ENCODE data around the gene SIL1.

SIL1 gene

DNA sequence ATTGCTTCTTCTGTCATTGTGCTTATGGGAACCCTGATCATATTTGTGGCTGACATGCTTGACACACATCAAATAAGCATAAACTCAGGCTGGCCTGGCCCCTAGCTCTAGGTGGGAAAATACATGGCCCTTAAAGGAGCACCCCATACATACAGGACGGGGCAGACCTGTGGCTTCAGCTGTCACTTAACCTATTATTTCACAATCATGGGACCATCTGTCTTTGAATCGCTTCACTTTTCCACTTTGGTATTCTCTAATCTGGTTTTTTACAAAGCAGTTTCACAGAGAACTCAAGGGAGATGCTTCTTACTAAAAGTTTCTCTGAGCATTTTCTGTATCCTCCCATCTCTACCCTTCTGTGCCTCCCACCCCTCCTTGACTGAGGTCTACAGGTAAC, 288.4 kb downstream of the SIL1 start:
- FAIRE-seq, result no peak

DNA sequence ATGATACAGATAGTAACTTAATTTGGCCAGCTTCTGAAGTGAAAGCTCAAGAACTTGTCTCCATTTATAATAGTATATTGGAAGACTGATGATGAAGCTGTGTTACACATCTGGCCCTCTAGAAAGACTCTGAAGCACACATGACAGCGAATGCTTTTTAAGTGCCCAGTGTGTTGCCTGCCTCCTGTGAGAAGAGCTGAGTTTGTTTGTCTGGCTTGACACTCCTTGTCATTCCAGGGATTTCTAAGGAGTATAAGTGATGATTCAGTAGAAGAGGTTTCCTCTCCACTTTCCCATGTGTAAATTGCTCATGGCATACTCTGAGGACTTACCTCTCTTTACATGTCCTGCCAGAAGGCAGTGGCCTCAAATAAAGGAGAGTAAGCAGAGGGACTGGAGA, 292.6 kb downstream of the SIL1 start:
- no peak for FAIRE-seq

DNA sequence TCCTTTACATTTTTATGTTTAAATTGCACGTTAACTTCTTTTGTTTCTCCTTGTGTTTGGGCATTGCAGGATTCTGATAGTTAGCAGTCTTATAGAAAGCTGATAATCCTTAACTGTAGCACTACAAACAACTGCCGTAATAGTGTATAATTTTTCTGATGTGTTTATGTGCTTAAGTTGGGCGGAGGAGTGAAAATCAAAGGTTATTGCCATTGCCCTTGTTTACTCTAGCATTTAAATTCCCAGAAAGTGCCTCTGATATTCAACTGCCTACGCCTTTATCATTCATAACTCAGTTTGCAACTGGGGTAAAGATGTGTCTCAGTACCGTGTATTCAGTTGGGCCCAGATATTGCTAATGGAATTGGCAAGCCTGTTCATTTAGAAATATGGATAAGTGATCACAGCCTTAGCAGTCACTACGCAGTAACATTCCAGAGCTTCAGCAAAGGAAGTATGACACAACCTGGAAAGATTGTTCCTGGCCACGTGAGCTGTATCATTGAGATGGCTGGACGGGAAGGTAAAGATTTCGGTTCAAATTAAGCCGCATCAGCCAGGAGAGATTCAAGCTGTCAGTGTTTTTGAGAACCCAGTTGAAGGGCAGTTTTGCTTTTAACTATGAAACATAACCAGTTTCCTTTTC, 294.9 kb downstream of the SIL1 start:
- FAIRE-seq, result no peak

DNA sequence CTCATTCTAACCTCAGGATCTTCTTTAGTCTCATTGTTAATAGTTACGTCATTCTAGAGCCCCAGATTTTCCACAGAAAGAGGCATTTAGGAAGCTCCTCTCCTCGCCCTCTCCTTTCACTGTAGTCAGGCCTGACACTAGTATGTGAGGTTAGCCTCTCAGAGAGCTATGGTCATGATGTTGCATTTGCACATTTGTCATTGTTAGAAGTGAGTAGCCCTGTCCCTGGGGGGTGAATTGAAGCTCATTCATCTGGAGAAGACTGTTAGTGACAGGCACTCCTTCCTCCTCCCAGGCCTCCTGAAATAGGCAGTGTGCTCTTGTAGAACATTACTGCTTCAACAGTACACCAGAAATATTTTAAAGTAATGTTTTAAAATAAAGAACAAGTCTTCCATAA, 296.5 kb downstream of the SIL1 start:
- FAIRE-seq, result no peak

GRCh38 chr5:138900281-138900965, 297.7 kb downstream of the SIL1 start:
- no peak for FAIRE-seq

GRCh38 chr5:138898742-138899141, 299.4 kb downstream of the SIL1 start:
- FAIRE-seq, result no peak

DNA sequence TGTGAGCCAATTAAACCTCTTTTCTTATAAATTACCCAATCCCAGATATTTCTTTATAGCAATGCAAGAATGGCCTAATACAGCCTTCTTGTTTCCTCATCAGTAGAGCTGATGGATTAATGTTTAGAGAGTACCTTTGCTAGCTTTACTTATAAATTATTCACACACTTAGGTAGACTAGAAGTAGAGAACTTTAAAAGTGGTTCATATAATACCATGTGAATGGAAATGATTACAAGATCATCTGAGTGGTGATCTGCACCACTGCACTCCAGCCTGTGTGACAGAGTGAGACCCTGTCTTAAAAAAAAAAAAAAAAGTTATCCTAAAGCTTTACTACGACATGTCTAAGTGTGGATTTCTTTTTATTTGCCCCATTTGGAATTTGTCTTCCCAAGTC, 299.9 kb downstream of the SIL1 start:
- no peak for FAIRE-seq
